Measurements from ENCODE around the gene ANKRD11. TPM values are rescaled to one million over a fixed set of nuclear protein-coding genes. Genes with fewer than 3 reads are reported as not detected.

Gene ANKRD11
- total and polyA plus RNA-seq, 2 donors (not counting 1 experiment from before 2014, with no cell fraction given), result 41.5 to 71.2 TPM

- H2AFZ ChIP-seq (ENCODE audit: low read length), result no peak overlapping the region
- H3K4me3 ChIP-seq (replicated peaks in 1 of 4; ENCODE audit: control extremely low read depth in 1 of 4, insufficient read depth in 1 of 4, low read depth in 3 of 4, low read length in 4 of 4), result no peak overlapping the region
- no peak for DNase-seq (ENCODE audit: low read depth in 2 of 2)
- no peaks in the 10 kb centered on the region for H4K20me1 ChIP-seq (ENCODE audit: control insufficient read depth, extremely low read depth, insufficient read depth, low read length)
- H3K4me1 ChIP-seq (ENCODE audit: control insufficient read depth, extremely low read depth, insufficient read depth, low read length), result peaks cover 42% of the 10 kb centered on the region
- no peaks in the 10 kb centered on the region for H3K27me3 ChIP-seq (ENCODE audit: control insufficient read depth, insufficient read depth, low read length)
- H3K9ac ChIP-seq (ENCODE audit: insufficient read depth, low read length), result no peak overlapping the region
- H3K4me2 ChIP-seq (ENCODE audit: extremely low read depth, insufficient read depth, low read length), result no peak overlapping the region
- peak overlapping the region; percentile 44 for H3K27ac ChIP-seq (ENCODE audit: insufficient read depth, low read length)
- H3K36me3 ChIP-seq (ENCODE audit: control insufficient read depth, insufficient read depth, low read length), result no peaks in the 10 kb centered on the region
- H3K79me2 ChIP-seq (ENCODE audit: control insufficient read depth, insufficient read depth, low read length), result peaks cover 80% of the 10 kb centered on the region
- no peaks in the 10 kb centered on the region for H3K9me3 ChIP-seq (ENCODE audit: control insufficient read depth, insufficient read depth, low read depth, low read length)
- TF ChIP-seq EZH2 (IDR thresholded peaks at IDR 0.05; ENCODE audit: low read length, missing control alignments), result no peak
- TF ChIP-seq, protein P1, sequence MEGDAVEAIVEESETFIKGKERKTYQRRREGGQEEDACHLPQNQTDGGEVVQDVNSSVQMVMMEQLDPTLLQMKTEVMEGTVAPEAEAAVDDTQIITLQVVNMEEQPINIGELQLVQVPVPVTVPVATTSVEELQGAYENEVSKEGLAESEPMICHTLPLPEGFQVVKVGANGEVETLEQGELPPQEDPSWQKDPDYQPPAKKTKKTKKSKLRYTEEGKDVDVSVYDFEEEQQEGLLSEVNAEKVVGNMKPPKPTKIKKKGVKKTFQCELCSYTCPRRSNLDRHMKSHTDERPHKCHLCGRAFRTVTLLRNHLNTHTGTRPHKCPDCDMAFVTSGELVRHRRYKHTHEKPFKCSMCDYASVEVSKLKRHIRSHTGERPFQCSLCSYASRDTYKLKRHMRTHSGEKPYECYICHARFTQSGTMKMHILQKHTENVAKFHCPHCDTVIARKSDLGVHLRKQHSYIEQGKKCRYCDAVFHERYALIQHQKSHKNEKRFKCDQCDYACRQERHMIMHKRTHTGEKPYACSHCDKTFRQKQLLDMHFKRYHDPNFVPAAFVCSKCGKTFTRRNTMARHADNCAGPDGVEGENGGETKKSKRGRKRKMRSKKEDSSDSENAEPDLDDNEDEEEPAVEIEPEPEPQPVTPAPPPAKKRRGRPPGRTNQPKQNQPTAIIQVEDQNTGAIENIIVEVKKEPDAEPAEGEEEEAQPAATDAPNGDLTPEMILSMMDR (conservative IDR thresholded peaks at IDR 0.05 in 1 of 2, IDR thresholded peaks at IDR 0.05 in 1 of 2; ENCODE audit: low read depth in 1 of 2, low read length in 2 of 2), result no peak
Measured at GRCh38 chr16:89332902-89333245, 157.5 kb downstream of the ANKRD11 start.

- Histone ChIP-seq H3K9me3 (ENCODE audit: control insufficient read depth, insufficient read depth, low read depth, low read length) (no peaks in the 10 kb centered on the region), H3K36me3 (ENCODE audit: control insufficient read depth, insufficient read depth, low read length) (no peaks in the 10 kb centered on the region), H2AFZ (ENCODE audit: low read length) (no peak overlapping the region), H3K9ac (ENCODE audit: insufficient read depth, low read length) (no peak overlapping the region), H3K4me3 (replicated peaks in 1 of 4; ENCODE audit: control extremely low read depth in 1 of 4, insufficient read depth in 1 of 4, low read depth in 3 of 4, low read length in 4 of 4) (no peak overlapping the region), H3K79me2 (ENCODE audit: control insufficient read depth, insufficient read depth, low read length) (peaks cover 82% of the 10 kb centered on the region), H3K27me3 (ENCODE audit: control insufficient read depth, insufficient read depth, low read length) (no peaks in the 10 kb centered on the region), H4K20me1 (ENCODE audit: control insufficient read depth, extremely low read depth, insufficient read depth, low read length) (no peaks in the 10 kb centered on the region), H3K27ac (ENCODE audit: insufficient read depth, low read length) (peak overlapping the region; percentile 44), H3K4me1 (ENCODE audit: control insufficient read depth, extremely low read depth, insufficient read depth, low read length) (peaks cover 42% of the 10 kb centered on the region), H3K4me2 (ENCODE audit: extremely low read depth, insufficient read depth, low read length) (no peak overlapping the region)
- TF ChIP-seq, protein P1 (conservative IDR thresholded peaks at IDR 0.05 in 1 of 2, IDR thresholded peaks at IDR 0.05 in 1 of 2; ENCODE audit: low read depth in 1 of 2, low read length in 2 of 2), result no peak
- no peak for TF ChIP-seq EZH2 (IDR thresholded peaks at IDR 0.05; ENCODE audit: low read length, missing control alignments)
- DNase-seq (ENCODE audit: low read depth in 2 of 2), result no peak
Measured at GRCh38 chr16:89332243-89332901, 158.0 kb downstream of the ANKRD11 start.

DNA sequence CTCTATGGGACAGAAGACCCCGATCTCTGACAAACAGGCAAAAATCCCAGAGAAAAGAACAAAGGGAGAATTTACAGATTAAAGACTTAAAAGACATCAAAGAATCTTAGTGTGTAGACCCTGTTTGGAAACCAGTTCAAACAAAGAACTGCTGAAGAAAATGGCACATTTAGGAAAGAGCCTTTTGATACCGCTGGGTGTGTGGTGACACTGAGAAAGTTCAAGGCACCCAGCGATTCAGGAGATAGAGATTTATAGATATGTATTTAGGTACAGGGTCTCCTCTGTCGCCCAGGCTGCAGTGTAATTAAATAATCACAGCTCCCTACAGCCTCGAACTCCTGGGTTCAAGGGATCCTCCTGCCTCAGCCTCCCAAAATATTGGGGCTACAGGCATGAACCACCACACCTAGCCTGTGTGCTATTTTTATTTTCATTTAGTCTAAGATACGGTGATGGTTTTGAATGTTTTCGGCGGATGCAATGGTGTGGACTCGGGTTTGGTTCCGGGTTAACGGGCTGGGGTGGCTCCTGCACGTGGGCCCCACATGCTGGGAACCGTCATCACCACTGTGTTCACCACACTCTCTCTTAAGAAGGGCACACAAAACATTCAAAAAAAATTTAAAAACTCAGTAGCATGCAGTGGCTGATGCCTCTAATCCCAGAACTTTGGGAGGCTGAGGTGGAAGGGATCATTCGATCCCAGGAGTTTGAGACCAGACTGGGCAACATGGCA, 158.8 kb downstream of the ANKRD11 start:
- TF ChIP-seq, protein P1 (conservative IDR thresholded peaks at IDR 0.05 in 1 of 2, IDR thresholded peaks at IDR 0.05 in 1 of 2; ENCODE audit: low read depth in 1 of 2, low read length in 2 of 2), result no peak
- Histone ChIP-seq H2AFZ (ENCODE audit: low read length) (no peak overlapping the region), H3K4me3 (replicated peaks in 1 of 4; ENCODE audit: control extremely low read depth in 1 of 4, insufficient read depth in 1 of 4, low read depth in 3 of 4, low read length in 4 of 4) (no peak overlapping the region), H3K4me1 (ENCODE audit: control insufficient read depth, extremely low read depth, insufficient read depth, low read length) (peaks cover 47% of the 10 kb centered on the region), H3K79me2 (ENCODE audit: control insufficient read depth, insufficient read depth, low read length) (peaks cover 83% of the 10 kb centered on the region), H3K36me3 (ENCODE audit: control insufficient read depth, insufficient read depth, low read length) (no peaks in the 10 kb centered on the region), H3K9me3 (ENCODE audit: control insufficient read depth, insufficient read depth, low read depth, low read length) (no peaks in the 10 kb centered on the region), H3K27me3 (ENCODE audit: control insufficient read depth, insufficient read depth, low read length) (no peaks in the 10 kb centered on the region), H3K4me2 (ENCODE audit: extremely low read depth, insufficient read depth, low read length) (no peak overlapping the region), H3K9ac (ENCODE audit: insufficient read depth, low read length) (no peak overlapping the region), H4K20me1 (ENCODE audit: control insufficient read depth, extremely low read depth, insufficient read depth, low read length) (no peaks in the 10 kb centered on the region), H3K27ac (ENCODE audit: insufficient read depth, low read length) (no peak overlapping the region)
- no peak for DNase-seq (ENCODE audit: low read depth in 2 of 2)
